GM12873 (cell line): ENCODE measurements around the gene NEUROG2.

ENCODE experiments used
- CTCF ChIP-seq: IDR thresholded peaks from 2 replicates; pipeline ENCODE4 v1.5.1; 2012; ENCODE audit warnings: low read depth, mild to moderate bottlenecking, moderate library complexity, low read length, control low read depth; ENCODE audit not compliant: insufficient read depth; ENCODE audit errors: missing control alignments

The NEUROG2 gene

GRCh38 chr4:112531146-112531545 is 15.2 kb upstream of the NEUROG2 start:
- TF ChIP-seq CTCF = no peak

GRCh38 chr4:112526061-112526460 is 10.1 kb upstream of the NEUROG2 start:
- no peak for TF ChIP-seq CTCF

- TF ChIP-seq CTCF = peak; percentile 78
Measured at GRCh38 chr4:112523764-112524505, 8.0 kb upstream of the NEUROG2 start.

- peak; percentile 45 for TF ChIP-seq CTCF
Measured at GRCh38 chr4:112523008-112523721, 7.2 kb upstream of the NEUROG2 start.

GRCh38 chr4:112521123-112522023 is 5.4 kb upstream of the NEUROG2 start:
- no peak for TF ChIP-seq CTCF

- no peak for TF ChIP-seq CTCF
Measured at GRCh38 chr4:112520598-112521122, 4.7 kb upstream of the NEUROG2 start.
